ENCODE data around the gene TMSB4Y. TPM values are rescaled to one million over a fixed set of nuclear protein-coding genes. Genes with fewer than 3 reads are reported as not detected.

The TMSB4Y gene
- total and polyA plus RNA-seq, 10 of the 15 experiments (the other 5 are each of a cell fraction or from before 2014, with no cell fraction given), result not detected

- TF ChIP-seq E2F8 (IDR thresholded peaks at IDR 0.05; ENCODE audit: low read depth, partially characterized antibody), result no peak
Measured at GRCh38 chrY:13702276-13702675, 1.4 kb upstream of the TMSB4Y start (continued).

GRCh38 chrY:13704121-13704930 is 627 bp downstream of the TMSB4Y start:
- intact Hi-C loops (cut with micrococcal nuclease; ENCODE audit: unreplicated experiment) (no loop called here), in situ Hi-C loops (cut with MboI) (no loop called here)
- no peak overlapping the region for H3K4me2 ChIP-seq (ENCODE audit: control insufficient read depth, insufficient read depth)
- H4K20me1 ChIP-seq (ENCODE audit: control insufficient read depth, insufficient read depth), result no peaks in the 10 kb centered on the region
- no peaks in the 10 kb centered on the region for H3K27me3 ChIP-seq (replicated peaks in 1 of 2; ENCODE audit: control insufficient read depth in 2 of 2, insufficient read depth in 2 of 2, low read length in 1 of 2)
- H3K9me3 ChIP-seq (replicated peaks; ENCODE audit: control insufficient read depth, insufficient read depth, low read length), result no peaks in the 10 kb centered on the region
- no CpG with 5 or more reads among the region's 30 CpGs for WGBS (ENCODE audit: insufficient coverage, insufficient replicate concordance, low lambda C conversion rate, missing lambda C conversion rate)
- H3K4me1 ChIP-seq (ENCODE audit: control insufficient read depth, insufficient read depth, low read length), result no peaks in the 10 kb centered on the region
- DNase-seq (ENCODE audit: low read depth, low spot score), result no peak
- H3K27ac ChIP-seq (ENCODE audit: control insufficient read depth, insufficient read depth), result no peak overlapping the region
- ChIA-PET POLR2A (no interaction called here), CTCF (no interaction called here), RAD21 (ENCODE audit: unreplicated experiment) (no interaction called here), SMC1A (ENCODE audit: uncharacterized antibody, unreplicated experiment) (no interaction called here)
- H3K36me3 ChIP-seq (ENCODE audit: control insufficient read depth in 2 of 2, insufficient read depth in 2 of 2, low read length in 1 of 2), result no peaks in the 10 kb centered on the region
- no peak overlapping the region for H3K9ac ChIP-seq (ENCODE audit: control insufficient read depth, insufficient read depth, low read length)
- TF ChIP-seq BCL11A (IDR thresholded peaks at IDR 0.05; ENCODE audit: low read depth, low read length), result no peak
- TF ChIP-seq SPI1 (IDR thresholded peaks at IDR 0.05; ENCODE audit: borderline replicate concordance, insufficient read depth, low read depth, low read length), result no peak
- TF ChIP-seq ZBTB40 (IDR thresholded peaks at IDR 0.05; ENCODE audit: borderline replicate concordance), result no peak
- TF ChIP-seq MEF2B (IDR thresholded peaks at IDR 0.05; ENCODE audit: partially characterized antibody, poor library complexity, severe bottlenecking), result no peak
- no peak for TF ChIP-seq RUNX3 (IDR thresholded peaks at IDR 0.05; ENCODE audit: low read length)
- TF ChIP-seq TAF1 (IDR thresholded peaks at IDR 0.05; ENCODE audit: borderline replicate concordance, low read depth, low read length), result no peak
- TF ChIP-seq KLF5 (IDR thresholded peaks at IDR 0.05; ENCODE audit: partially characterized antibody), result no peak
- TF ChIP-seq SUZ12 (IDR thresholded peaks at IDR 0.05; ENCODE audit: unreplicated experiment), result no peak
- no peak for TF ChIP-seq ATF2 (IDR thresholded peaks at IDR 0.05; ENCODE audit: low read length)
- no peak for TF ChIP-seq NR2F1 (conservative IDR thresholded peaks at IDR 0.05)
- no peaks in the 10 kb centered on the region for H3K79me2 ChIP-seq (ENCODE audit: control insufficient read depth, insufficient read depth, low read length)
- H3K4me3 ChIP-seq, result no peak overlapping the region
- no TSS peak for BruUV-seq (replicated peaks)
- no peak for FAIRE-seq
- no peak for ATAC-seq
- H2AFZ ChIP-seq (ENCODE audit: control insufficient read depth, low read depth, low read length), result no peak overlapping the region

All from GM12878 (cell line).